PC-9 (cell line): ENCODE results near the gene KIF24. TPM values are rescaled to one million over a fixed set of nuclear protein-coding genes. Genes with fewer than 3 reads are reported as not detected.

Source experiments
- BruUV-seq: library from RNA; stranded (reverse); fragments of 400-500 nt; replicated peaks from 2 replicates; lab custom pipeline; 2021; lab: Mats Ljungman, UMichigan
- CTCF ChIA-PET: fragments of 300-600 bp; sonication (Branson Sonifier 250); formaldehyde crosslinking; loops from one replicate; lab custom pipeline; 2022; ENCODE audit warnings: antibody characterized with exemption; lab: Charles Lee
- POLR2A ChIA-PET: fragments of 300-600 bp; sonication (Branson Sonifier 250); formaldehyde crosslinking; loops from one replicate; lab custom pipeline; 2022; ENCODE audit warnings: antibody characterized with exemption; ENCODE audit not compliant: unreplicated experiment; lab: Charles Lee
- DNase-seq, 2 experiments: peaks; one replicate each; pipeline versions ENCODE4 v3.0.0 to v3.0.0-alpha.2; 2015 to 2022; ENCODE audit warnings: mixed read lengths in 1 of 2
- H2AFZ ChIP-seq: fragments of 200-600 bp; sonication (generic); 2 replicates; pipeline ENCODE4 v1.8.1; 2017; ENCODE audit warnings: antibody characterized with exemption
- H3F3A ChIP-seq: fragments of 200-600 bp; sonication (generic); 2 replicates; pipeline ENCODE4 v1.8.1; 2017; ENCODE audit warnings: antibody characterized with exemption, mild to moderate bottlenecking, low read depth; ENCODE audit not compliant: insufficient read depth
- H3K27ac ChIP-seq: fragments of 200-600 bp; sonication (generic); 2 replicates; pipeline ENCODE4 v1.6.1; 2016; ENCODE audit warnings: mixed run types
- H3K27me3 ChIP-seq: fragments of 200-600 bp; sonication (generic); 2 replicates; pipeline ENCODE4 v1.6.1; 2016; ENCODE audit warnings: low read depth, mixed run types; ENCODE audit not compliant: insufficient read depth
- H3K36me3 ChIP-seq: fragments of 200-600 bp; sonication (generic); 2 replicates; pipeline ENCODE4 v1.6.1; 2016; ENCODE audit warnings: low read depth, mixed run types
- H3K4me1 ChIP-seq: fragments of 200-600 bp; sonication (generic); replicated peaks from 2 replicates; pipeline ENCODE4 v1.6.1; 2016; ENCODE audit warnings: mixed run types; ENCODE audit not compliant: insufficient read depth
- H3K4me2 ChIP-seq: fragments of 200-600 bp; sonication (generic); 2 replicates; pipeline ENCODE4 v1.6.1; 2017; ENCODE audit warnings: mixed run types
- H3K4me3 ChIP-seq: fragments of 200-600 bp; sonication (generic); 2 replicates; pipeline ENCODE4 v1.6.1; 2016; ENCODE audit warnings: mixed run types
- H3K79me2 ChIP-seq: fragments of 200-600 bp; sonication (generic); 2 replicates; pipeline ENCODE4 v1.6.1; 2017; ENCODE audit warnings: low read depth, mixed run types
- H3K9me2 ChIP-seq: fragments of 200-600 bp; sonication (generic); 2 replicates; pipeline ENCODE4 v1.8.1; 2017; ENCODE audit warnings: mild to moderate bottlenecking; ENCODE audit not compliant: insufficient read depth
- H3K9me3 ChIP-seq: fragments of 200-600 bp; sonication (generic); 2 replicates; pipeline ENCODE4 v1.8.1; 2016; ENCODE audit warnings: low read depth; ENCODE audit not compliant: insufficient read depth
- H4K20me1 ChIP-seq: fragments of 200-600 bp; sonication (generic); 2 replicates; pipeline ENCODE4 v1.8.1; 2017; ENCODE audit not compliant: insufficient read depth
- CTCF ChIP-seq: fragments of 200-600 bp; sonication (generic); conservative IDR thresholded peaks from 2 replicates; pipeline ENCODE4 v1.6.1; 2017; ENCODE audit warnings: mixed run types, antibody characterized with exemption, mild to moderate bottlenecking, moderate library complexity
- EZH2 ChIP-seq: fragments of 200-600 bp; sonication (generic); IDR thresholded peaks from 2 replicates; pipeline ENCODE4 v1.8.0; 2017; ENCODE audit warnings: antibody characterized with exemption, low read depth
- intact Hi-C: fragments of 100-400 bp; cut with micrococcal nuclease; formaldehyde crosslinking; loops from one replicate; pipeline ENCODE4 v1.10.0; 2022; ENCODE audit not compliant: unreplicated experiment
- total RNA-seq: library from RNA; stranded (reverse); gene quantifications from 2 replicates; pipeline ENCODE4 v1.2.3, GENCODE V29; 2021

KIF24 gene
- total RNA-seq, 1 experiment from 2014 or later: 6.9 TPM

GRCh38 chr9:34337403-34337802, 8.3 kb upstream of the KIF24 start:
- ChIA-PET POLR2A (no interaction called here), CTCF (no interaction called here)
- intact Hi-C loops: no loop called here
- no peaks in the 10 kb centered on the region for H3K36me3 ChIP-seq
- H3K79me2 ChIP-seq: no peaks in the 10 kb centered on the region
- H3K27ac ChIP-seq: no peak overlapping the region
- H3F3A ChIP-seq: no peaks in the 10 kb centered on the region
- H3K4me1 ChIP-seq: peaks cover 4% of the 10 kb centered on the region; the same call in 1 of the 2 replicates
- H3K27me3 ChIP-seq: no peaks in the 10 kb centered on the region
- H3K9me2 ChIP-seq: no peaks in the 10 kb centered on the region
- no peak for DNase-seq
- BruUV-seq: no TSS peak
- H3K4me3 ChIP-seq: no peak overlapping the region
- no peaks in the 10 kb centered on the region for H4K20me1 ChIP-seq
- no peak; the same call in 1 of the 2 replicates for TF ChIP-seq CTCF
- no peak for TF ChIP-seq EZH2
- H3K9me3 ChIP-seq: no peaks in the 10 kb centered on the region
- H3K4me2 ChIP-seq: no peak overlapping the region
- H2AFZ ChIP-seq: no peak overlapping the region

- CTCF ChIA-PET: no interaction called here
- intact Hi-C loops: no loop called here
These were observed 6.3 kb upstream of the KIF24 start for GRCh38 chr9:34335376-34335775.

GRCh38 chr9:34334916-34335315, 5.8 kb upstream of the KIF24 start:
- no peaks in the 10 kb centered on the region for H3K27me3 ChIP-seq
- H4K20me1 ChIP-seq: no peaks in the 10 kb centered on the region
- H3K36me3 ChIP-seq: no peaks in the 10 kb centered on the region
- DNase-seq: no peak
- ChIA-PET CTCF (no interaction called here), POLR2A (interaction anchor here (0.8 kb wide), 1 partner anchor 124 kb away, joined by 5 read pairs; the partner anchor contains the start of genes DNAI1 and FAM219A)
- no peaks in the 10 kb centered on the region for H3K9me2 ChIP-seq
- no peak overlapping the region for H3K4me2 ChIP-seq
- H3F3A ChIP-seq: no peaks in the 10 kb centered on the region
- no peak overlapping the region for H2AFZ ChIP-seq
- H3K27ac ChIP-seq: no peak overlapping the region
- intact Hi-C loops: loop anchor here (5.0 kb wide), 1 partner anchor 212 kb away; no protein-coding TSS in a partner anchor
- H3K9me3 ChIP-seq: no peaks in the 10 kb centered on the region
- TF ChIP-seq EZH2: no peak
- no peak for TF ChIP-seq CTCF
- H3K79me2 ChIP-seq: peaks cover 8% of the 10 kb centered on the region
- H3K4me3 ChIP-seq: no peak overlapping the region
- H3K4me1 ChIP-seq: peaks cover 4% of the 10 kb centered on the region; the same call in 1 of the 2 replicates
- no TSS peak for BruUV-seq

More at GRCh38 chr9:34335376-34335775, 6.3 kb upstream of the KIF24 start:
- no peak for DNase-seq
- Histone ChIP-seq H3K36me3 (no peaks in the 10 kb centered on the region), H3K4me2 (no peak overlapping the region), H3K4me1 (peaks cover 4% of the 10 kb centered on the region; the same call in 1 of the 2 replicates), H3K79me2 (peaks cover 5% of the 10 kb centered on the region), H3K9me3 (no peaks in the 10 kb centered on the region), H3K9me2 (no peaks in the 10 kb centered on the region), H4K20me1 (no peaks in the 10 kb centered on the region), H3K27ac (no peak overlapping the region), H2AFZ (no peak overlapping the region), H3K27me3 (no peaks in the 10 kb centered on the region), H3F3A (no peaks in the 10 kb centered on the region), H3K4me3 (no peak overlapping the region)
- POLR2A ChIA-PET: interaction anchor here (0.8 kb wide), 1 partner anchor 123 kb away, joined by 5 read pairs; the partner anchor contains the start of genes DNAI1 and FAM219A
- TF ChIP-seq CTCF: no peak
- TF ChIP-seq EZH2: no peak
- no TSS peak for BruUV-seq
